Large intestine (tissue), 12 donors: ENCODE data around the gene BATF3. TPM values are rescaled to one million over a fixed set of nuclear protein-coding genes. Genes with fewer than 3 reads are reported as not detected.

Experiments
- DNase-seq, 2 donors: peaks; one replicate each; pipeline versions ENCODE4 v3.0.0 to v3.0.0-alpha.2; 2013
- H3K27ac ChIP-seq: one replicate; pipeline ENCODE4 v1.5.1; 2013; ENCODE audit warnings: low read length
- H3K27me3 ChIP-seq: 2 replicates; pipeline ENCODE4 v1.6.1; 2013; ENCODE audit warnings: low read length; ENCODE audit not compliant: control insufficient read depth, insufficient read depth
- H3K36me3 ChIP-seq: 2 replicates; pipeline ENCODE4 v1.6.1; 2013; ENCODE audit warnings: low read length; ENCODE audit not compliant: control insufficient read depth, insufficient read depth
- H3K4me1 ChIP-seq: one replicate; pipeline ENCODE4 v1.6.1; 2013; ENCODE audit warnings: low read length; ENCODE audit not compliant: control insufficient read depth, insufficient read depth
- H3K4me3 ChIP-seq: one replicate; pipeline ENCODE4 v1.5.1; 2013; ENCODE audit warnings: low read length
- H3K9me3 ChIP-seq: one replicate; pipeline ENCODE4 v1.6.1; 2013; ENCODE audit warnings: mild to moderate bottlenecking, low read depth, low read length, moderate library complexity; ENCODE audit not compliant: control insufficient read depth
- WGBS: methylation state at CpG from one replicate; pipeline ENCODE4 v1.1.5; 2013; ENCODE audit warnings: low lambda C conversion rate; ENCODE audit not compliant: insufficient coverage; 5-methylcytosine and 5-hydroxymethylcytosine counted together
- long read RNA-seq, 11 donors: transcript quantifications; one replicate each; lab custom pipeline, GENCODE V29; 2026
- polyA plus RNA-seq: library from polyadenylated mRNA; unstranded; fragments of 120-200 nt; gene quantifications from one replicate; pipeline ENCODE4 v1.2.1, GENCODE V29; 2013

The BATF3 gene, protein sequence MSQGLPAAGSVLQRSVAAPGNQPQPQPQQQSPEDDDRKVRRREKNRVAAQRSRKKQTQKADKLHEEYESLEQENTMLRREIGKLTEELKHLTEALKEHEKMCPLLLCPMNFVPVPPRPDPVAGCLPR
- polyA plus RNA-seq, result 3.0 TPM
- long read RNA-seq, donor 1, result 0 reads
- long read RNA-seq, donor 2, partial matches to known transcripts, result 0 of 2 reads
- long read RNA-seq, donor 2, other reads (novel, unspliced or antisense), result 0 of 2 reads
- long read RNA-seq, donor 3, result 0 reads
- long read RNA-seq, donor 4, result 0 reads
- long read RNA-seq, donor 5, result 0 reads
- long read RNA-seq, donor 6, partial matches to known transcripts, result 0 of 1 reads
- long read RNA-seq, donor 6, other reads (novel, unspliced or antisense), result 0 of 1 reads
- long read RNA-seq, donor 7, partial matches to known transcripts, result 0 of 1 reads
- long read RNA-seq, donor 7, other reads (novel, unspliced or antisense), result 0 of 1 reads
- long read RNA-seq, donor 8, partial matches to known transcripts, result 0 of 2 reads
- long read RNA-seq, donor 8, other reads (novel, unspliced or antisense), result 0 of 2 reads
- long read RNA-seq, donor 9, result 0 reads
- long read RNA-seq, donor 10, partial matches to known transcripts, result 0 of 2 reads
- long read RNA-seq, donor 10, other reads (novel, unspliced or antisense), result 0 of 2 reads
- long read RNA-seq, donor 11, partial matches to known transcripts, result 0 of 1 reads
- long read RNA-seq, donor 11, other reads (novel, unspliced or antisense), result 0 of 1 reads

GRCh38 chr1:212699625-212700222 is at the start of gene BATF3:
TSS of gene BATF3 (minus strand) at chr1:212699840. CDS start at chr1:212699762, 78 bp downstream.
- WGBS, result no CpG with 5 or more reads among the region's 79 CpGs
- H3K9me3 ChIP-seq, result peaks cover 6% of the 10 kb centered on the region
- peak within 1 kb of the TSS; percentile 38 for H3K4me3 ChIP-seq
- H3K27me3 ChIP-seq, result peaks cover 72% of the 10 kb centered on the region
- DNase-seq, result peak; percentile 37 to 66
- H3K4me1 ChIP-seq, result peaks cover 30% of the 10 kb centered on the region
- no peaks in the 10 kb centered on the region for H3K36me3 ChIP-seq
- H3K27ac ChIP-seq, result no peak within 1 kb of the TSS

- no peaks in the 10 kb centered on the region for H3K4me1 ChIP-seq
- peaks cover 4% of the 10 kb centered on the region for H3K9me3 ChIP-seq
- WGBS, result 86% methylated on average over 1 of the region's 3 CpGs
- H3K27ac ChIP-seq, result no peak overlapping the region
- peaks cover 2% of the 10 kb centered on the region for H3K36me3 ChIP-seq
- no peak overlapping the region for H3K4me3 ChIP-seq
- no peak for DNase-seq
- H3K27me3 ChIP-seq, result no peaks in the 10 kb centered on the region
Observed at GRCh38 chr1:212746546-212746945, 46.9 kb upstream of the BATF3 start.

DNA sequence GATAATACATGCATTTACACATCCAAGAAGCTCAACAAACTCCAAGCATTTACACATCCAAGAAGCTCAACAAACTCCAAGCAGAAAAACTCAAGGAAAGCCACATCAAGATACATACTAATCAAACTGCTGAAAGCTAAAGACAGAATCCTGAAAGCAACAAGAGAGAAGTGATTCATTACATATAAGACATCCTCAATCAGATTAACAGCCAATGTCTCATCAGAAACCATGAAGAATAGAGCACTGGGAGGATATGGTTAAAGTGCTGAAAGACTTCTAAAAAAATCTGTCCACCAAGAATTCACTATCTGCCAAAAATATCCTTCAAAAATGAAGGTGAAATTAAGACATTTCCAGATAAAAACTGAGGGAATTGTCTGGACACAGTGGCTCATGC is 45.7 kb upstream of the BATF3 start:
- H3K27ac ChIP-seq, result no peak overlapping the region
- H3K27me3 ChIP-seq, result no peaks in the 10 kb centered on the region
- no peak for DNase-seq

GRCh38 chr1:212743901-212744475 is 44.3 kb upstream of the BATF3 start:
- WGBS, result no CpG with 5 or more reads among the region's 4 CpGs
- H3K4me1 ChIP-seq, result no peaks in the 10 kb centered on the region
- no peak for DNase-seq

More for the DNA sequence above, 45.7 kb upstream of the BATF3 start:
- Histone ChIP-seq H3K9me3 (peaks cover 4% of the 10 kb centered on the region), H3K36me3 (peaks cover 2% of the 10 kb centered on the region), H3K4me3 (no peak overlapping the region), H3K4me1 (no peaks in the 10 kb centered on the region)

DNA sequence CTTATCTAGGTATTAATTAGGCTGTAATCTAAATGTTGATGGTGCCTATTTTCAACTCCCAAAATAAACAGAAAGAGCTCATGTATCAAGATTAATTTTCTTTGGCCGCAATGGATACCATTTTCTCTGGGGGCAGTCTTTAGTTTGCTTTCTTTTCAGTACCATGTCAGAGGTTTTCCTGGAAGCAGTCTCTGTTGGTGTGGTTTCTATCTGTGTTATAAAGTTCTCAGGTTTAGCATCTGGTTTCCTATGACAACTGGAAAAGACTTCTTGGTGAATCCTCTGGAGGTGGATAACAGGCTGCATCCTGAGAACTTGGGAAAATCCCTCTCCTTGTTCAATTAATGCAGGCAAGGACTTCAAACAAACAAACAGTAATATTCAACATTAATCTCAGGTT is 38.7 kb upstream of the BATF3 start:
- Histone ChIP-seq H3K4me1 (no peaks in the 10 kb centered on the region), H3K27me3 (no peaks in the 10 kb centered on the region), H3K36me3 (peaks cover 2% of the 10 kb centered on the region), H3K27ac (no peak overlapping the region), H3K4me3 (no peak overlapping the region), H3K9me3 (no peaks in the 10 kb centered on the region)
- DNase-seq, result no peak
- 100% methylated on average over 1 of the region's 1 CpG for WGBS

More at GRCh38 chr1:212743901-212744475, 44.3 kb upstream of the BATF3 start:
- Histone ChIP-seq H3K27ac (no peak overlapping the region), H3K36me3 (peaks cover 2% of the 10 kb centered on the region), H3K9me3 (peaks cover 4% of the 10 kb centered on the region), H3K27me3 (no peaks in the 10 kb centered on the region), H3K4me3 (no peak overlapping the region)

DNA sequence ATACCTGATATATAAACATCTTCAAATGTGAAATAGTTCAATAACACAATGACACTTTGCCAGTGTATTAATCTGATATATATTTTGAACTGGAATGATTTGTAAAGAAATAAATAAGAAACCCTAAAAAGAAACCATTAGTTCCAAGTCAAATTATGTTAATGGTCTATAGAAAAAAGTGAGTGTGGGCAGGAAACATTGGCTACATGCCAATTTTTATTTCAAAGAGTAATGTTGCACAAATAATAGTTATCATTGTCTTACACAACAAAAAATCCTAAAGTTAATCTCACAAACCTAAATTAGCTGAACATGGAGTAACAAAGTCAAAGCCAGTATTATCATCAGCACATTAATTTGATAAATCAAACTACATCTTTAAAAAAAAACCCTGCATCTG is 37.9 kb upstream of the BATF3 start:
- no peak overlapping the region for H3K27ac ChIP-seq
- H3K27me3 ChIP-seq, result no peaks in the 10 kb centered on the region
- no peak for DNase-seq
- no peaks in the 10 kb centered on the region for H3K4me1 ChIP-seq
- no peaks in the 10 kb centered on the region for H3K9me3 ChIP-seq
- H3K36me3 ChIP-seq, result peaks cover 2% of the 10 kb centered on the region
- no peak overlapping the region for H3K4me3 ChIP-seq

DNA sequence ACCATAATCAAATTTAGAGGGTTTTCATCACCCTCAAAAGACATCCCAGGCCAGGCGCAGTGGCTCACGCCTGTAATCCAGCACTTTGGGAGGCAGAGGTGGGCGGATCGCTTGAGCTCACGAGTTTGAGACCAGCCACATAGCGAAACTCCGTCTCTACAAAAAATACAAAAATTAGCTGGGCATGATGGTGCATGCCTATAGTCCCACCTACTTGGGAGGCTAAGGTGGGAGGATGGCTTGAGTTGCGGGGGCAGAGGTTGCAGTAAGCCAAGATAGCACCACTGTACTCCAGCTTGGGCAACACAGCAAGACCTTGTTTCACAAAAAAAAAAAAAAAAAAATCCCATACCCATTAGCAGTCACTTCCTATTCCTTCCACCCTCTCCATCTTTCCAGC is 33.5 kb upstream of the BATF3 start:
- Histone ChIP-seq H3K27ac (no peak overlapping the region), H3K27me3 (no peaks in the 10 kb centered on the region), H3K9me3 (no peaks in the 10 kb centered on the region), H3K4me3 (no peak overlapping the region), H3K4me1 (peaks cover 11% of the 10 kb centered on the region), H3K36me3 (peaks cover 2% of the 10 kb centered on the region)
- DNase-seq, result no peak
- WGBS, result no CpG with 5 or more reads among the region's 8 CpGs

- Histone ChIP-seq H3K4me3 (no peak overlapping the region), H3K9me3 (no peaks in the 10 kb centered on the region), H3K36me3 (peaks cover 2% of the 10 kb centered on the region), H3K27me3 (no peaks in the 10 kb centered on the region), H3K4me1 (peaks cover 14% of the 10 kb centered on the region), H3K27ac (no peak overlapping the region)
- DNase-seq, result no peak
- 100% methylated on average over 1 of the region's 1 CpG for WGBS
Observed at GRCh38 chr1:212731630-212732029, 32.0 kb upstream of the BATF3 start.

- Histone ChIP-seq H3K9me3 (peaks cover 12% of the 10 kb centered on the region), H3K27me3 (no peaks in the 10 kb centered on the region), H3K27ac (peak overlapping the region; percentile 48), H3K36me3 (no peaks in the 10 kb centered on the region), H3K4me1 (peaks cover 14% of the 10 kb centered on the region), H3K4me3 (no peak overlapping the region)
- DNase-seq, result peak; percentile 67 to 87
- 0% methylated on average over 1 of the region's 5 CpGs for WGBS
Observed at GRCh38 chr1:212728606-212729005, 29.0 kb upstream of the BATF3 start.
